Jurkat, Clone E6-1 (cell line): Measurements from ENCODE around the gene TOX2.

Source experiments
- DNase-seq: peaks from one replicate; pipeline ENCODE4 v3.0.0-alpha.2; 2011; ENCODE audit warnings: low read depth, low spot score
- H3K4me3 ChIP-seq: 2 replicates; pipeline ENCODE4 v1.5.1; 2011; ENCODE audit warnings: mild to moderate bottlenecking, low read length, control low read depth, moderate library complexity

Gene TOX2

DNA sequence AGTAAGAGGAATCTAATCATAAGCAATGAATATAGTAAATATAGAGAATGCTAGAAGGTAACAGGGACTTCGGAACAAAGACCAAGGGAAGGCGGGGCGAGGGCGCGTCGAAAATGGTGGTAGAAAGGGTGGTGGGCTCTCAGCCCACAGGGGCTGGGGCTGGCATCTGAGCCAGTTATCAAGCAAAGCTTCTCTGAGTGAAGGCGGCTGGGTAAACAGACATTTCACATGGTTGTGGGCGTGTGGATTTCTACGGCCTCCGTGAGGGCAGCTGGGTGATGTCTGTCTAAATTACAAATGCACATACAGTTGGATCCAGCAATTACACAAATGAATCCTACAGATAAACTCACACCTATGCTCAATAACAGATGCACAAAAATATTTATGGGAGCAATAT, 56.6 kb downstream of the TOX2 start:
- no peak for DNase-seq
- no peak overlapping the region for H3K4me3 ChIP-seq

DNA sequence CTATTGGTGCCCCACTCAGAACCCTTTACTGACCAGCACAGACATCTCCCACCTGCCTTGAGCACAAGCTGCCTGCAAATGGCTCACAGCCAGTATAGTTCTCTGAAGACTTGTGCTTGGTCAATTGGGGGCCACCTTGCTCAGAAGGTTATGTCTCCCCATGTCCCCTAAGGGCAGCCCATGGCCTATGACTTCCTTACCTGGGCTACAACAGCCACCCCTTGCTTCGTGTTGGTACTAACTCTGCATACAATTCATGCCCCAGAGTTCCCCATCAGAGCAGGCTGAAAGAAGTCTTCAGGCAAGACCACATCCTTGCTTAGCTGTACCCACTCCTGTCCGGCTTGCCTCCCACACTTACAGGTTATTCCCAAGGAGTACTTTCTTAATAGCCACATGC, 57.4 kb downstream of the TOX2 start:
- DNase-seq: no peak
- H3K4me3 ChIP-seq: no peak overlapping the region

DNA sequence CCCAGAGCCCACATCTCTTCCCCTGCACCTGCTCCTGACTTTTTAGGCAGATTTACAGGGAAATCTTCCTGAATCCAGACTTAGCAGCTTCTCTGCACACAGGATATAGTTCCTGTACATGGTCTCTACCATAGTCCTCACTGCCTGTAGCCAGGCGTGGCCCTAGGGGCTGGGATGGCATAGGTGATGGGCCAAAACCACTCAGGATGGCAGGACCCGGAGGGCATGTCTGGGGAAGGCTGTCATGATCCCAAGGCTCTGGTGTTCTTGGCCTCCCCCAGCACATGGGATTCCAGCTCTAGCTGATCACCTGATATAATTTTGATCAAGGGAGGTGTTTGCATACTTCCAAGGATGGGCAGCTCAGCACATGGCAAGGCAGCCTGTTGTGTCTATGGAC, 58.0 kb downstream of the TOX2 start:
- no peak for DNase-seq
- H3K4me3 ChIP-seq: no peak overlapping the region

DNA sequence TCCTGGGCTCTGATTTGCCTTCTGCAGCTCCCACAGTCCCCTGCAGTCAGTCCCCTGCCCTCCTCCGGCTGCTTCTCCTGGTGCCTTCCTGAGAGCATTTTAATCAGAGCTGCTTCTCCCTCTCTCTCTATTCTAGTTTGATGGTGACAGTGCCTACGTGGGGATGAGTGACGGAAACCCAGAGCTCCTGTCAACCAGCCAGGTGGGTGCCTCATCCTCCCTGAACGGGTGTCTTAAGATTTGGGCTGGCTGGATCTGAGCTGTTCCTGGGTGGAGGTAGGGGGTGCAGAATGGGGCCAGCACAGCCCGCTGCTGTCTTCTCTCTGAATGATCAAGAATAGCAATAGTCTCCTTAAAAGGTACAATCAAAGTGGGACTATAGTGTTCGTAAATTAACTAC, 58.6 kb downstream of the TOX2 start:
- no peak for DNase-seq
- no peak overlapping the region for H3K4me3 ChIP-seq

DNA sequence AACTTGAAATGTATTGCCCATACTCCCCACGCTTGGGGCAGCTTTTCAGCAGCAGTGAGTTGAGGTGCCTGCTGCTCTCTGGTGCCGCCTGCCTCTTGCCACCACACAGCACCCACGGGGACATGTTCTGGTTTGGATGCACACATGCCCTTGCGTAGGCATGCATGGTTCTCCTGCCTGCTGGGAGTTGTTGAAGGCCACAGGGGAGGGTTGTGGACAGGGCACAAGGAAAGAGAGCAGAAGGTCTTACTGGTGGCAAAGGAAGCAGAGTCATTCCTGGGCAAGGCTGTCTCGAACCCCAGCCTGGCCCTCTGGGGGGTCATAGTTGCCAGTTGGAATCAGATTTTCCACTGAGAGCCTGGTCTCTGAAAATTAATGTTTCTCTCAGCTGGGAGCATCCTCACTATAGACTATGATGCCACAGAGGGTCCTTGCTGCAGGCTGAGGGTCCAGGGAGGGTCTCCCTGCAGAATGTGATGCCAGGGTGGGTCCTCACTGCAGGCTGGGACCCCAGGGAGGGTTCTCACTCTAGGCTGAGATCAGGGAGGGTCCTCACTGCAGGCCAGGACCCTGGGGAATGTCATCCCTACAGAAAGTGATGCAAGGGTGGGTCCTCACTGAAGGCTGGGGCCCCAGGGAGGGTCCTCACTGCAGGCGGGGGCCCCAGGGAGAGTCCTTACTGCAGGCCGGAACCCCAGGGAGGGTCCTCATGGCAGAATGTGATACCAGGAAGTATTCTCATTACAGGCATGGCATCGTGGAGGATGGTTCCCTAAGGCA, 59.2 kb downstream of the TOX2 start:
- H3K4me3 ChIP-seq: no peak overlapping the region
- DNase-seq: no peak

DNA sequence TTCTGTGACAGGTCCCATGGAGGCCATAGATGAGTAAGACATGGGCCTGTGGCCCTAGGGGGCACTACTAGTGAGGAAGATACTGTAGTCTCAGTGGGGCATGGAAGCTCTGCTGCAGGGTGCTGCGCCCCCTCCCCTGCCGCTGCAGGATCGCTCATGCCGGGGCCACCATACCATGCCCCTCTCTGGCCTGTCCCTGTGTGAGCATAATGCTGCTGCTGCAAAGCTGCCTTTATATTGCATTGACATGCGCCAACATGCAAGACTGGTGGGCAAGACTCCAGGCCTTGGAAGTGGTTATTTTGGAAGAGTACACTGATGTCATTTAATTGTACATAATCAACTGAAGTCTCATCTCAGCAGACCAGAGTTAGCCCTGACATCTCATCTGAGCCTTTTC, 60.0 kb downstream of the TOX2 start:
- no peak for DNase-seq
- no peak overlapping the region for H3K4me3 ChIP-seq

DNA sequence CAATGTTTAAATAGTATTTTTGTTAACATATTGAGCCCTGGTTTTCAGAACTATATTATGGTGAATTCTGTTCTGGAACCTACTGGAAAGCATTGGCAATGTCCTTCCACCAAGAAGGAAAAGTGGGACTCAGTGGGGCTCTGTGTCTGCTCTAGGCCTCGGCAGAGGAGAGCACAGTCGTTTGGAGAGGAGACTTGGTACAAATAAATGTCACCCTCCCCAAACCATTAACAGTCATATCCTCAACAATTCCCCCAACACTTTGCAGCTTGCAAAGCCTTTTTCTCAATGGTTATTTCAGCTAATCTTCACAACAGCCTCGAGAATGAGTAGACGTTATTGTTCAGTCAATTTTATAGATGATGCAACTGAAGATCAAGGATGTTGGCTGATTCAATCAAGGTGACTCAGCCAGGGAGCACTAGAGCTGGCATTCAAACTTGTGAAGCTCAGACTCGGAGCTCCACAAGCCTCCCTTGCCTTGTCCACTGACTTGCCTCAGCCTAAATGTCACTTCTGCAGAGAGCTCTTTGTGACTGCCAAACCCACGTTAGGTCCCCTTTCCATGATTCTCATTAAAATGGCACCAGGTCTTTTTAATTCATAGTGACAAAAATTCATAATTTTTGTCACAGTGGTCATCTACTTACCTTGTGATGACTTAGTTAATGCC, 60.6 kb downstream of the TOX2 start:
- no peak overlapping the region for H3K4me3 ChIP-seq
- no peak for DNase-seq

DNA sequence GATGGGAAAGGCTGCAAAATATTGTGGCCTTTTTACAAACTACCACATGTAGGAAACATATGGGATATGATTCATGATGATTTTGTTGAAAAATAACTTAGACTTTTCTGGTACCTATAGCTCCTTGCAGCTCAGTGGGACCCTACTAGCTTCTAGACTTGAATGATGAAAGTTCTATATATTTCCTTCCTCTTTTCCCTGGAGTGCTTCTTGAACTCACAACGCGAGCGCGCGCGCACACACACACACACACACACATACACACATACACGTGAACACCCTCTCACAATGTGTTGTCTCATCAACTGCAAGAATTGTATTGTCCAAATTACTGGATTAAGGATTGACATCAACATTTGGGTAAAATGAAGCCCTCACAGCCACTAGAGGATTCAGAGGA, 61.9 kb downstream of the TOX2 start:
- DNase-seq: no peak
- H3K4me3 ChIP-seq: no peak overlapping the region

DNA sequence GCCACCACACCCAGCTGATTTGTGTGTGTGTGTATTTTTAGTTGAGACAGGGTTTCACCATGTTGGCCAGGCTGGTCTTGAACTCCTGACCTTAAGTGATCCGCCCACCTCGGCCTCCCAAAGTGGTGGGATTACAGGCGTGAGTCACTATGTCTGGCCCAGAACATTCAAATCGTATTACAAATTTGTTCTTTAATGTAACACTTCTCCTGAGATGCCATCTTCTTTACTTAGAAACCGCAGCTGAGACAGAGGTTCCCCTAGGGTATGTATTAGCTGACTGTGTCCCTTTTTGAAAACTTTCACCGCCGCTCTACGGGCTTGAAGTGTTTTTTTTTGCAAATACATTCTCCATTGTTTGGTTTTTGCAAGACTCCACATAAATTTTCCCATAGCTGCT, 62.6 kb downstream of the TOX2 start:
- DNase-seq: no peak

DNA sequence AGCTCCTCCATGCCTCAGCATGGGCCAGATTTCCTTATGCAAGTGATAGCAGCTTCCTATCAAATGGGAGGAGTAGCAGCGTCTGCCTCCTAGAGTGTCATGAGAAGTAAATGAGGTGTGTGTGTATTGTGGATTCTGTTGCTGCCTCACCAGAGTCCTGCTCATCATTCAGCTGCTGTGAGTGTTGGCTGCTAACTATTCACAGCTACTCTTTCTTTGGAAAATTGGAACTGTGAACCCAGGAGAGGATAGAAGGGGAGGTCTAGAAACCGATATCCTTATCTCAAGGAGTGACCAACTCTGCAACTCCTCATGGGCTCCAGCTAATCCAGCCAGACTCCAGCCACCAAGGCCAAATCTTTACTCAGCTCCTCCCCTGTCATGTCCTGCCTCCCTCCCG, 63.3 kb downstream of the TOX2 start:
- no peak for DNase-seq
- no peak overlapping the region for H3K4me3 ChIP-seq

More for the DNA sequence above, 62.6 kb downstream of the TOX2 start:
- H3K4me3 ChIP-seq: no peak overlapping the region

DNA sequence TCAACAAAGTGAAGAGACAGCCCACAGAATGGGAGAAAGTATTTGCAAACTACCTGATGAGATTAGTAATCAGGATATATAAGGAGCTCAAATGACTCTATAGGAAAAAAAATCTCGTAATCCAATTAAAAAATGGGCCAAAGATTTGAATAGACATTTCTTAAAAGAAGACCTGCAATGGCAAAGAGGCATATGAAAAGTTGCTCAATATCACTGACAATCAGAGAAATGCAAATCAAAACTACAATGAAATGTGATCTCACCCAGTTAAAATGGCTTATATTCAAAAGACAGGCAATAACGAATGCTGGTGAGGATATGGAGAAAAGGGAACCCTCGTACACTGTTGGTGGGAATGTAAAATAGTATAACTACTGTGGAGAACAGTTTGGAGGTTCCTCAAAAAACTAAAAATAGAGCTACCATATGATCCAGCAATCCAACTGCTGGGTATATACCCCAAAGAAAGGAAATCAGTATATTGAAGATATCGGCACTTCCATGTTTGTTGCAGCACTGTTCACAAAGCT, 65.0 kb downstream of the TOX2 start:
- no peak overlapping the region for H3K4me3 ChIP-seq
- no peak for DNase-seq

DNA sequence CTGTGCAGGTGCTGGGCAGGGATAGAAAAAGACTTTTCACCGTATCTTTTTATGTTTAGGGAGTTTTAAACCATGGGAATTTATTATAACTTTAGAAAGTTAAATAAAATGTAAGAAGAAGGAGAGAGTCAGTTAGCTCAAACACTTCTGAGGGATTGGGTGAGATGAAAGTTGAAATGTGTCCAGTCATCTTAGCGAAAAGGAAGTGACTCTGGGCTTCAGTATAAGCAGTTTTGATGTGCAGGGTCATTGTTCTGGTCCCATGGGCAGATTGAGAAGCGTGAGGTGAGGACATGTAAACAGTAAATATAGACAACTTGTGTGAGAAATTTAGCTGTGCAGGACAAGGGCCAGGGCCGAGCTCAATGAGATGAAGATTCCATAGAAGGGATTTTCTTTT, 66.9 kb downstream of the TOX2 start:
- H3K4me3 ChIP-seq: no peak overlapping the region
- no peak for DNase-seq

DNA sequence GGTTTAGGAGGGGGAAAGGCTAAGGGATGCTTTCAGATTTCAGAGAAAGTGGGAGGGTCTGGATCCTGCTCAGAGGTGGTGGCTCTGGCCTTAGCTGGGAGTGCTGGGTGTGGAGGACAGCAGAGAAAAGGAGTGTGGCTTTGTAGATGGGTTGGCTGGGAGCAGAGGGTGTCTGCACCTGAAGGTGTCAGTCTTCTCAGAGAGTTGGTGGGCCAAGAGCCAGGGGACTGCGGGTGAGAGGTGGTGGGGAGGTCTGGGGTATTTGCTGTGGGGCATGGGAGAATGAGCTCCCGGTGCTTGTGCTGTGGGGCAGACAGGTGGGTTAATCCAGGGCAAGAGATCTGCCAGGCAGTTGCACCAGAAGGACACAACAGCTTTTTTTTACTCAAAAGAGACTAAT, 67.4 kb downstream of the TOX2 start:
- H3K4me3 ChIP-seq: no peak overlapping the region

DNA sequence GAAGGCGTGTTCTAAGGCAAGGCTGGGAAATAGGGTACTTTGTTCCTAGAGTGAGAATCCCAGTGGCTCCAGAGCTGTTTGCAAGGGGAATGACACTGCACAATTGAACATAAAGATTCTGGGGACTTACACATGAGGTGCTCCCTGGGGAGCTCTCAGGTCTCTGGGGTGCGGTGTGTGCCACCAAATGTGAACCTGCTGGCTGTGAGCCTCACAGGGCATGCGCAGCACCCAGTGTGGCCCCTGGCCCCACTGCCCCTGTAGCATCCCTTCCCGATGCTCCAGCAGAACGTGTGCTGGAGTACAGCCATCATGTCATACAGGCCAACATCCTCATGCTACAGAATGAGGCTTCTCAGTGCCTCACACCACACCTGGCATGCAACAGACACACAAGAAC, 68.2 kb downstream of the TOX2 start:
- H3K4me3 ChIP-seq: no peak overlapping the region
- DNase-seq: no peak

More for the DNA sequence above, 67.4 kb downstream of the TOX2 start:
- no peak for DNase-seq

DNA sequence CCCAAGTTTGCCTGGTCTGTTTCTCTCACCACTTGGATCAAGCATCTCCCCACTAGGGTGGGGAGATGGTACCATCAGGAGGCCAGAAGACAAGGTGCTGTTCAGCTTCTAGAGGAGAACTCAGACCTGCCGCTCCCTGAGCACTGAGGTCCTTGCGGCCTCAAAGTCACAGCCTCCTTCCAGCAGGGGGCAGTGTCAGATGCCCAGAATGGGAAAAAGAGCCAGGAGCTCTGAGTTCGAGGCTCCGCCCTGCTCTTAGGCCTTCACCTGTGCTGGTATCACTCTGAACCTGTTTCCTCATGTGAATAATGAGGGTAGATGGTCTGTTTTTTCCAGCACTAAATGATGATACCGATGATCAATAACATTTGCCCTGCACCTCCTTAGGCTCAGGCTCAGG, 68.7 kb downstream of the TOX2 start:
- DNase-seq: no peak

DNA sequence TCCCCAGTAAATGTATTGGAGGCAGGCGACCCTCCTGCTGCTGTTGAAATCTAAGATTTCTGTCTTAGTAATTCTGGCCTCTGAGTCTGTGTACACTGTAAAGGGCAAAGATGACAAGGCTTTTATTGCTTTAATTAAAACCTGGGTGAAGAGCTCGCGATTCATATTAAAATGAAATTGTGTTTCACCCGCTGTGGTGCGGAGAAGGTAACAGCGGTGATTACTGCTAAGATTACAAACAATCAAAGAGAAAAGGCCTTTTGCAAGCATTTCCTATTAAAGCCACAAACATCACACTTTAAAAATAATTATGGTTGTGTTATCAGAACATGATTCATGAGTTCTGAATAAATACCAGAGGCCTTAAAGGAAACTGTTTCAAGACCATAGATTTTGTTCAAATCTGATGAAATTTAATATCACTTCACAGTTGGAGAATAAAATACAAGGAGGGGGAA, 69.3 kb downstream of the TOX2 start:
- no peak overlapping the region for H3K4me3 ChIP-seq
- DNase-seq: no peak

More for the DNA sequence above, 68.7 kb downstream of the TOX2 start:
- H3K4me3 ChIP-seq: no peak overlapping the region

DNA sequence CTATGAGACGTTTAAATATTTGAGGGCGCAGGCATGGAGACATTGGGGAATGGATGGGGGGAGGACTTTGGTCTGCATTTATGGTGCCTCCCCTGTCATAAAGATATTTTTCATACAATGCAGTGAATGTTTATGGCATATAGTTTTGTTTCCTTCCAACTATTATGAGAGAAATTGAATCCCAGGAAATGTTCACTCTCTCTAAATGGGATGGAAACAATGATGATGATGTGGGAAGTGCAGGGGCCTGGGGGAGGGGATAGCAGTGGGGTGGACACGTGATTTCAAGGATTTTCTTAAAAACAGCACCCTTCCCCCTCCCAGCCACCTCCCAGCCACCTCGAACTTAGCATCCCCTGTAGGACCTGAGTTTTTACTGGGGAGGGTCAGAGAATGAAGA, 69.9 kb downstream of the TOX2 start:
- DNase-seq: no peak
- no peak overlapping the region for H3K4me3 ChIP-seq

DNA sequence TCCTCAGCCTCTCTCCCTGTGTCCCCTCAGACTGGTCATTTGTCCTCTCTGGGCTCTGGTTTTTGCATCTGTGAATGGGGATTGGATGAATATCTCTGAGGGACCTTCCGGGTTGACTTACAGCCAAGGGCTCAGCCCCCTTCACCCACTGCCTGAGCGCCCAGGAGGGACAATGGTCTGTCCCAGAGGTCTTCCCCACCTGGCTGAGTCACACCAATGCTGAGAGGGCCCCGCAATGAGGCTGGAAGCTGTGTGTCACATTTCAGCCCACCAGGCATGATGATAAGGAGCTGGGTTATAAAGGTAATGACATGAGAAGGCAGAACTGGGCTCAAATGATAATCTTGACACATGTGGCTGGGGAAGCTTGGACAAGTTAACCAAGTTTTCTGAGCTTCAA, 70.5 kb downstream of the TOX2 start:
- no peak for DNase-seq
- no peak overlapping the region for H3K4me3 ChIP-seq

DNA sequence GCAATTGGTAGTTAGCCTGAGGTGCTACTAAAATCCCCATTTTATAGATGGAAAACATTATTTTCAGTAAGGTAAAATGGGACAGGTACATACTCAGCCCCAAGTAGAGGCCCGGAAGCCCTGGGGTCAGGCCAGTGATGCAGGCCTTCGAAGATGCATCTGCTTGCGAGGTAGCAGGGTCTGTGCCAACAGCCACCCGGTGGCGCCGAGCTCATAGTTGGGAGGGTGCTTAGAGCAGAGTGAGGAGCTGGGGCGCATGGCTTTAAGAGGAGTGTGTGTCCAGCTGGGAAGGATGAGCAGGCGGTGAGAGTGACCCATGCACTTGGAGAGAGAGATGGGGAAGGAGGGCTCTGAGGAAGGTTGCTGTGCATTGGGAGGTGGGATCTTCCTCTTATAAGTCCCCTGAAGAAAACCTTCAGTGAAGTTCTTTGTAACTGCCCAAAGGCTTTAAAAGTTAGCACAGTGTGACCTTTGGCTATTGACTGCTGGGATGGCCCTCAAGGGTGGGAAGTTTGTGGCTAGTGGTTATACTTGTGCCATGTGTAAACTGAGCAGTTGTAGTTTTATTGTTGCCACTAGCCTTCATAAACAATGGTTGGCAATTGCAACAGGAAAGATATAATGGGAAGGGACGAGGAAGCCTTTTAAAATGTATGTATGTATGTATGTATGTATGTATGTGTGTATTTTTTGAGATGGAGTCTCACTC, 71.1 kb downstream of the TOX2 start:
- DNase-seq: no peak

DNA sequence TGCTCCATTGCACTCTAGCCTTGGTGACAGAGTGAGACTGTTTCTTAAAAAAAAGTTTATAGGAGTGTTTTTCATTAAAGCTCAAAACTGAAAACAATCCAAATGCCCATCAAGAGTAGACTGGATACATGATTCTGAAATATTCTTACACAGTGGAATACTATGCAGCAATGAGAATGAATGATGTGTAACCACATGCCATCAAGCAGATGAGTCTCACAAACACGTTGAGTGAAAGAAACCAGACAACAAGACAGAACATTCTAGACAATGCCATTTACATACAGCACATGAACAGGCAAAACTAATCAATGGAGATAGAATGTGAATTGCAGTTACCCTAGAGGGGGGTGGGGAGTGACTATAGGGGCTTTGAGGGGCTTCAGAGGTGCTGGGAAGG, 72.4 kb downstream of the TOX2 start:
- DNase-seq: no peak

More for the DNA sequence above, 71.1 kb downstream of the TOX2 start:
- H3K4me3 ChIP-seq: no peak overlapping the region

More for the DNA sequence above, 72.4 kb downstream of the TOX2 start:
- H3K4me3 ChIP-seq: no peak overlapping the region
